Lower leg skin (tissue), 3 donors: ENCODE results near the gene VSX1.

Experiments
- CTCF ChIP-seq, 3 donors: fragments of 450-650 bp; IDR thresholded peaks; one replicate each; pipeline ENCODE4 v1.5.1; 2016; ENCODE audit warnings: antibody characterized with exemption in 3 of 3, mild to moderate bottlenecking in 3 of 3, moderate library complexity in 2 of 3
- POLR2A ChIP-seq, 2 donors: fragments of 450-650 bp; IDR thresholded peaks; one replicate each; pipeline ENCODE4 v1.6.1; 2016 to 2017; ENCODE audit warnings: antibody characterized with exemption in 2 of 2, mild to moderate bottlenecking in 1 of 2, moderate library complexity in 1 of 2

DNA sequence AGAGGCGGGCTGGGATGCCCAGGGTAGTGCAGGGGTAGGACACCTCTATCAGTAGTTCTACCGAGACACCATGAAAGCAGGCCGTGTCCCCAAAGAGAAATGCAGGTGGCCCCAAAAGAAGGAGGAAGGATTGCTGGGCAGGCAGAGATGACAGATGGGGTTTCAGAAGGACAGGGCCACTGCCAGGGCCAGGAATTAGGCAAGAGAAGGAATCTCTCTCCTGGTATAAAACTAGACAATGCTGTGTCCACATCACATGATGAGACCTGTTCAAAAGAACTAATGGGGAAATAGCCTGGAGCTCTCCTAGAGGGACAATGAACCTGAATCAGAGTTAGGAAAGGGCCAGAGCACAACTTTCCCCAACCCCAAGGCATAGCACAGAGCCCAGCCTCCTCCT, 21.6 kb upstream of the VSX1 start:
- TF ChIP-seq CTCF (IDR thresholded peaks at IDR 0.05) (no peak), POLR2A (IDR thresholded peaks at IDR 0.05) (no peak)
